ENCODE data around the gene CRYGN.

DNA sequence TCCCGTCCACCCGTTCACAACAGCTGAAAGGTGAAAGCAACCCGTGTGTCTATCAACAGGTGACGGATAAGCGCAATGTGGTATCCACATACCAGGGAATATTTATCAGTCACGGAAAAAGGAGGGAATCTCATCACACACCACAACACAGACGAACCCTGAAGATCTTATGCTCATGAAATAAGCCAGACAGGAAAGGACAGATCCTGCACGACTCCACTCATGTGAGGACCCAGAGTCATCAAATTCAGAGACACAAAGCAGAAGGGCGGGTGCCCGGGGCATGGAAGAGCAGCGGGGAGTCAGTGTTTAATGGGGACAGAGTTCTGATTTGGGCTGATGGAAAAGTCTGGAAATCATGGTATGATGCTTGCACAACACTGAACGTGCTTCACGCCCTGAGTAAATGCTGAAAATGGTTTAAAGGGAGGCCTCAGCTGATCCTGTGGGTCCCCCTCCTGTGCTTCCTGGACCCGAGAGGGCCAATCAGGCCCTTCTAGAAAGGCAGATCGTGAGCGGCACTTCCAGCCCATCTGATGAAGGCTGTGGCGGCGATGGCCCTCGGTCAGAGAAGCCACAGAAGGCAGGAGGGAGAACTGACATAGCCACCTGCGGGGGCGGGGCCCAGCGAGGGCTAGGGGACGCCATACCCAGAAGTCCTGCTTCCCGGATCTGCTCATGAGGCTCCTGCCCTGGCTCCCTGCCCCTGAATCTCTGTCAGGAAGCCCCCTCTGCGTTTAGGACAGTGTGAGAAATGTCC is 49.2 kb downstream of the CRYGN start:
- TF ChIP-seq GATA2 (IDR thresholded peaks at IDR 0.05; ENCODE audit: low read depth, low read length): no peak
- no peak for TF ChIP-seq GATA3 (IDR thresholded peaks at IDR 0.05; ENCODE audit: low read depth, low read length)

Data from SH-SY5Y (cell line).